GM21360 (cell line): ENCODE data around the gene SLC6A19.
"Not testable (repeated sequence)": the region's sequence is repeated elsewhere in the genome, so short reads cannot be mapped to it uniquely, and the experiment has no call there.

Experiments used
- ATAC-seq: cut with Tn5 transposase; IDR thresholded peaks from one replicate; pipeline ENCODE4 v1.9.1; 2021; ENCODE audit warnings: mild to moderate bottlenecking, moderate library complexity; ENCODE audit not compliant: unreplicated experiment

Gene SLC6A19

GRCh38 chr5:1220351-1220750, 19.0 kb downstream of the SLC6A19 start:
- no peak for ATAC-seq

GRCh38 chr5:1220831-1221230, 19.4 kb downstream of the SLC6A19 start:
- no peak for ATAC-seq

- ATAC-seq = no peak
Measured at GRCh38 chr5:1221721-1222120, 20.3 kb downstream of the SLC6A19 start.

- ATAC-seq = no peak
Measured at GRCh38 chr5:1222147-1222546, 20.8 kb downstream of the SLC6A19 start.

- ATAC-seq = no peak
Measured at GRCh38 chr5:1222621-1223277, 21.4 kb downstream of the SLC6A19 start.

- no peak for ATAC-seq
Measured at GRCh38 chr5:1223278-1223670, 21.9 kb downstream of the SLC6A19 start.

- ATAC-seq = no peak
Measured at GRCh38 chr5:1224631-1225030, 23.2 kb downstream of the SLC6A19 start.

- no peak for ATAC-seq
Measured at GRCh38 chr5:1225081-1225480, 23.7 kb downstream of the SLC6A19 start, which contains the start of gene SLC6A18. Gene SLC6A18 (plus strand): TSS chr5:1225381. CDS start chr5:1225478, 97 bp downstream.

- no peak for ATAC-seq
Measured at GRCh38 chr5:1226231-1226630, 24.8 kb downstream of the SLC6A19 start.

GRCh38 chr5:1226839-1227581, 25.6 kb downstream of the SLC6A19 start:
- no peak for ATAC-seq

GRCh38 chr5:1227667-1228066, 26.3 kb downstream of the SLC6A19 start:
- no peak for ATAC-seq

- ATAC-seq = no peak
Measured at GRCh38 chr5:1228120-1228519, 26.7 kb downstream of the SLC6A19 start.

- ATAC-seq = not testable (repeated sequence)
Measured at GRCh38 chr5:1229023-1229422, 27.6 kb downstream of the SLC6A19 start.

GRCh38 chr5:1229822-1230221, 28.4 kb downstream of the SLC6A19 start:
- ATAC-seq = no peak

- ATAC-seq = no peak
Measured at GRCh38 chr5:1230551-1230950, 29.2 kb downstream of the SLC6A19 start.

GRCh38 chr5:1231354-1231905, 30.0 kb downstream of the SLC6A19 start:
- no peak for ATAC-seq

- ATAC-seq = no peak
Measured at GRCh38 chr5:1232780-1233179, 31.4 kb downstream of the SLC6A19 start.

- no peak for ATAC-seq
Measured at GRCh38 chr5:1235379-1235778, 34.0 kb downstream of the SLC6A19 start.

- no peak for ATAC-seq
Measured at GRCh38 chr5:1235838-1236237, 34.4 kb downstream of the SLC6A19 start.

GRCh38 chr5:1239505-1240251, 38.3 kb downstream of the SLC6A19 start:
- no peak for ATAC-seq

GRCh38 chr5:1240496-1241260, 39.3 kb downstream of the SLC6A19 start:
- ATAC-seq = no peak
